Body of pancreas (tissue), 4 donors: ENCODE results near the gene CORO6. TPM values are rescaled to one million over a fixed set of nuclear protein-coding genes. Genes with fewer than 3 reads are reported as not detected.
A peak's percentile ranks its signal among the peaks of the same experiment; 100 is the strongest.

Source experiments
- ATAC-seq: fragments of 150-250 bp; one replicate; pipeline ENCODE4 v1.9.1; 2016
- DNase-seq, 4 donors: peaks; one replicate each; pipeline ENCODE4 v3.0.0-alpha.2; 2019
- H3K27ac ChIP-seq, 4 donors: fragments of 200-600 bp; sonication (generic); 1 replicate in 3 of 4; 2 replicates in 1 of 4; pipeline versions ENCODE4 v1.5.1 to v1.6.1; 2016 to 2019; ENCODE audit warnings: mild to moderate bottlenecking in 1 of 4, mixed read lengths in 1 of 4, moderate library complexity in 1 of 4
- H3K27me3 ChIP-seq, 2 donors: fragments of 200-600 bp; sonication (generic); one replicate each; pipeline ENCODE4 v1.6.0; 2016; ENCODE audit warnings: mild to moderate bottlenecking in 1 of 2
- H3K36me3 ChIP-seq, 2 donors: fragments of 200-600 bp; sonication (generic); replicated peaks in 1 of 2; 2 replicates each; pipeline ENCODE4 v1.5.1; 2016; ENCODE audit warnings: low read depth in 2 of 2; ENCODE audit not compliant: insufficient read depth in 1 of 2
- H3K4me1 ChIP-seq: fragments of 200-600 bp; sonication (generic); one replicate; pipeline ENCODE4 v1.6.0; 2016
- H3K4me3 ChIP-seq, 2 donors: fragments of 200-600 bp; sonication (generic); 1 replicate in 1 of 2; 2 replicates in 1 of 2; pipeline ENCODE4 v1.5.1; 2016 to 2019
- H3K9me3 ChIP-seq, 3 donors: fragments of 200-600 bp; sonication (generic); 1 replicate in 2 of 3; 2 replicates in 1 of 3; pipeline ENCODE4 v1.5.1; 2016
- POLR2A ChIP-seq, 3 donors: fragments of 450-650 bp; IDR thresholded peaks; one replicate each; pipeline ENCODE4 v1.6.1; 2016; ENCODE audit warnings: antibody characterized with exemption in 3 of 3, mild to moderate bottlenecking in 2 of 3
- WGBS, 2 donors: methylation state at CpG; one replicate each; pipeline ENCODE4 v1.1.5; 2017; 5-methylcytosine and 5-hydroxymethylcytosine counted together
- intact Hi-C: fragments of 100-400 bp; cut with DNase I; formaldehyde crosslinking; loops from one replicate; pipeline ENCODE4 v1.15.1; 2023
- total RNA-seq, 2 donors: library from RNA; depleted of rRNA; stranded (reverse); fragments of >200 nt; gene quantifications; one replicate each; pipeline ENCODE4 v1.1.0, GENCODE V29; 2016
- TF ChIP-seq, protein P1 (sequence below), 7 experiments: fragments of 450-650 bp in 4 of 7; fragments of 200-600 bp in 3 of 7; sonication (generic) in 3 of 7; IDR thresholded peaks; one replicate each; pipeline ENCODE4 v1.5.1; 2016 to 2019; ENCODE audit warnings: antibody characterized with exemption in 7 of 7

Gene CORO6
- total RNA-seq, 2 donors from 2014 or later, result 2.3 to 5.6 TPM

DNA sequence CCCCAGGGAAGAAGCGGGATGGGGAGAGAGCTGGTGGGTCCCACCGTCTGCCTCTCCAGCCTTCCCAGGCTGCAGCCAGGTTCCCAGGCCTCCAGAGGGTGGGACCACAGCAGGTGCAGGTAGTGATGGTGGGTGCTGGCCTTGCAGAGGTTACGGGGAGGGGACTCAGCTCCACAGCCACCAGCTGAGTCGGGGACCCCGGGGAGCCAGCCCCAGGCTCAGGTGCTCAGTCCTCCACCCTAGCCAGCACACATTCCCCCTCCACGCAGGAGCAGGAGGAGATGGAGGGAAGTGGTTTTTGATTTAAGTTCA is 49.2 kb downstream of the CORO6 start:
- peaks cover 48% of the 10 kb centered on the region for H3K4me1 ChIP-seq
- intact Hi-C loops, result no loop called here
- no peaks in the 10 kb centered on the region for H3K9me3 ChIP-seq
- ATAC-seq, result no peak
- 71 to 75% methylated on average over 3 to 6 of the region's 6 CpGs for WGBS, 2 donors
- no peak overlapping the region for H3K4me3 ChIP-seq
- peak in 2 of 4 donors; percentile 2 to 10 for DNase-seq
- H3K27ac ChIP-seq, result no peak overlapping the region
- TF ChIP-seq, protein P1, sequence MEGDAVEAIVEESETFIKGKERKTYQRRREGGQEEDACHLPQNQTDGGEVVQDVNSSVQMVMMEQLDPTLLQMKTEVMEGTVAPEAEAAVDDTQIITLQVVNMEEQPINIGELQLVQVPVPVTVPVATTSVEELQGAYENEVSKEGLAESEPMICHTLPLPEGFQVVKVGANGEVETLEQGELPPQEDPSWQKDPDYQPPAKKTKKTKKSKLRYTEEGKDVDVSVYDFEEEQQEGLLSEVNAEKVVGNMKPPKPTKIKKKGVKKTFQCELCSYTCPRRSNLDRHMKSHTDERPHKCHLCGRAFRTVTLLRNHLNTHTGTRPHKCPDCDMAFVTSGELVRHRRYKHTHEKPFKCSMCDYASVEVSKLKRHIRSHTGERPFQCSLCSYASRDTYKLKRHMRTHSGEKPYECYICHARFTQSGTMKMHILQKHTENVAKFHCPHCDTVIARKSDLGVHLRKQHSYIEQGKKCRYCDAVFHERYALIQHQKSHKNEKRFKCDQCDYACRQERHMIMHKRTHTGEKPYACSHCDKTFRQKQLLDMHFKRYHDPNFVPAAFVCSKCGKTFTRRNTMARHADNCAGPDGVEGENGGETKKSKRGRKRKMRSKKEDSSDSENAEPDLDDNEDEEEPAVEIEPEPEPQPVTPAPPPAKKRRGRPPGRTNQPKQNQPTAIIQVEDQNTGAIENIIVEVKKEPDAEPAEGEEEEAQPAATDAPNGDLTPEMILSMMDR (IDR thresholded peaks at IDR 0.05), result no peak
- no peak for TF ChIP-seq POLR2A (IDR thresholded peaks at IDR 0.05)
- H3K36me3 ChIP-seq, result peaks cover 0 to 3% of the 10 kb centered on the region in 2 donors
- no peaks in the 10 kb centered on the region for H3K27me3 ChIP-seq

DNA sequence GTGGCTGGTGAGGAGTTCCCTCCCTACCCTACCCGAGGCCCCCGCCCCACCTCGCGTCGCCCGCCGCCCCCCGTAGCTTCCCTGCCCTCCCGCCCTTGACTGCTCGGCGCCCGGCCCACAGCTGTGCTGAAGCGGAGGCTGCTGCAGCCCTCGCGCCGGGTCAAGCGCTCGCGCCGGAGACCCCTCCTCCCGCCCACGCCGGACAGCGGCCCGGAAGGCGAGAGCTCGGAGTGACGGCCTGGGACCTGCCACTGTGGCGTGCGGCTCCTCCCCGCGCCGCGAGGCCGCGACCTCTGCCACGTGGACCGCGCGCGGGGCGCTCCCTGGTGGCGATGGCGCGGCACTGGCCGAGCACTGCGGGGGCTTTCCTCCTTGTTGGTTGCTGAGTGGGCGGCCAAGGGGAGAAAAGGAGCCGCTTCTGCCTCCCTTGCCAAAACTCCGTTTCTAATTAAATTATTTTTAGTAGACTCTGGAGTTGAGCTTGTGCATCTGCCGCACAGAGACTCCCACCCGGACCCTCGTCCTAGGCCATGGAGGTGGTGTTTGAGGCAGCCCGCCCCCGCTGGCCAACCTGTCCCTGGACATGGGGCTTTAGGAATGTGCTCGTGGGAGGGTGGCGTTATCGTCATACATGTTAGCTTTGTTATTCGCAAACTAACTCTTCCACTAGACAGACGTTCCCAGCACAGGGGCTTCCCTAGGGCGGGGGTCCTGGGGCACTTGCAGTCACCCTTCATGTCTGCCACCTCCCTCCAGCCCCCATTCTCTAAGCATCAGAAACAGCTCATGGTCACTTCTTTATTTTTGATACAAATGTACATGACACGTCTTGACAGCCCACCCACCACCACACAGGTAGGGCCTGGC is 49.8 kb downstream of the CORO6 start:
- H3K27ac ChIP-seq, result peak overlapping the region in 2 of 4 donors; percentile 36 to 37
- intact Hi-C loops, result no loop called here

DNA sequence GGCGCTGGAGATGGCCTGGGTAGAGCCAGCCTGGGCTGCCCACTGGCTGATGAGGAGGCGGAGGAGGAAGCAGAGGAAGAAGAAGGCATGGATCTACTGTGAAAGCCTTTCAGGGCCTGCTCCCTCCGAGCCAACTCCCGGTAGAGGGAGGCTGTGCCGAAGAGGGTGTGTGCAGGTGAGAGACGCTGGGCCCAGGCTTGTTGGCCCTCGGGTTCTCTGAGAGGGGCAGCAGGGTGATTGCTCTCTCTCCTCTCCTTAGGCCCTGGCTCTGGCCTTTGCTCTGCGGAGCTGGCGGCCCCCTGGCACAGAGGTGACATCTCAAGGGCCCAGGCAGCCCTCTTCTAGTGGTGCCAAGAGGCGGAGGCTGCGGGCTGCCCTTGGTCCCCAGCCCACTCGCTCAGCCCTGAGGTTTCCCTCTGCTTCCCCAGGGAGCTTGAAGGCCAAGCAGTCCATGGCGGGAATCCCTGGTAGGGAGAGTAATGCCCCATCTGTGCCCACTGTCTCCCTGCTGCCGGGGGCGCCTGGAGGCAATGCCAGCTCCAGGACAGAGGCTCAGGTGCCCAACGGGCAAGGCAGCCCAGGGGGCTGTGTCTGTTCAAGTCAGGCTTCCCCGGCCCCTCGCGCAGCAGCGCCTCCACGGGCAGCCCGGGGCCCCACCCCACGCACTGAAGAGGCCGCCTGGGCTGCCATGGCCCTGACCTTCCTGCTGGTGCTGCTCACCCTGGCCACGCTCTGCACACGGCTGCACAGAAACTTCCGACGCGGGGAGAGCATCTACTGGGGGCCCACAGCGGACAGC is 50.6 kb downstream of the CORO6 start:
- intact Hi-C loops, result no loop called here
- Histone ChIP-seq H3K9me3 (no peaks in the 10 kb centered on the region), H3K27me3 (no peaks in the 10 kb centered on the region), H3K4me1 (peaks cover 57% of the 10 kb centered on the region), H3K4me3 (no peak overlapping the region), H3K27ac (peak overlapping the region in 2 of 4 donors; percentile 36 to 37), H3K36me3 (peaks cover 0 to 3% of the 10 kb centered on the region in 2 donors)
- TF ChIP-seq POLR2A (IDR thresholded peaks at IDR 0.05), result no peak
- TF ChIP-seq, protein P1 (IDR thresholded peaks at IDR 0.05), result no peak
- no peak for ATAC-seq
- WGBS, 2 donors, result 43 to 80% methylated on average over 6 to 30 of the region's 30 CpGs
- peak; percentile 8 to 28 (median 18) for DNase-seq

More for the DNA sequence above, 49.8 kb downstream of the CORO6 start:
- DNase-seq (peak; percentile 55 to 73 (median 62)), ATAC-seq (peak; percentile 39)
- no peaks in the 10 kb centered on the region for H3K9me3 ChIP-seq
- peaks cover 0 to 3% of the 10 kb centered on the region in 2 donors for H3K36me3 ChIP-seq
- TF ChIP-seq POLR2A (IDR thresholded peaks at IDR 0.05), result no peak
- TF ChIP-seq, protein P1 (IDR thresholded peaks at IDR 0.05), result peak; percentile 57 to 73 (median 65)
- no peak overlapping the region for H3K4me3 ChIP-seq
- 33 to 79% methylated on average over 4 to 49 of the region's 62 CpGs for WGBS, 2 donors
- no peaks in the 10 kb centered on the region for H3K27me3 ChIP-seq
- H3K4me1 ChIP-seq, result peaks cover 49% of the 10 kb centered on the region

DNA sequence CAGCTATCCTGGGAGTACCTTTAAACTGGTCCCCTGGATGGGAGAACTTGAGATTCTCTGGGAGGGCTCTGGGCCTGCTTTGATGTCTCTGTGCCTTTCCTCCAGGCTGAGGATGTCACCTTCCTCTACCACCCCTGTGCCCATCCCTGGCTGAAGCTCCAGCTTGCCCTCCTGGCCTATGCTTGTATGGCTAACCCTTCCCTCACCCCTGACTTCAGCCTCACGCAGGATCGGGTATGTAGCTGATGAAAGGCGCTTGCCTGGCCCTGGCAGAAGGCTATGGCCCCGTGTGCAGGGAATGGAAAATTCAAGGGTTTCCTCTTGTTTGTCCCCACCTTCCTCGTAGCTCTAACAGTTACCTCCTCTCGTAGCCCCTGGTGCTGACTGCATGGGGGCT is 51.2 kb downstream of the CORO6 start:
- H3K9me3 ChIP-seq, result no peaks in the 10 kb centered on the region
- peak in 1 of 4 donors; percentile 3 for DNase-seq
- no peak for ATAC-seq
- no peak overlapping the region for H3K4me3 ChIP-seq
- peaks cover 0 to 3% of the 10 kb centered on the region in 2 donors for H3K36me3 ChIP-seq
- WGBS, 2 donors, result 91% methylated on average over 6 of the region's 6 CpGs
- TF ChIP-seq, protein P1 (IDR thresholded peaks at IDR 0.05), result no peak
- no peak for TF ChIP-seq POLR2A (IDR thresholded peaks at IDR 0.05)
- H3K27me3 ChIP-seq, result no peaks in the 10 kb centered on the region
- peaks cover 59% of the 10 kb centered on the region for H3K4me1 ChIP-seq
- H3K27ac ChIP-seq, result no peak overlapping the region
- intact Hi-C loops, result no loop called here
